HG03469 (cell line): ENCODE data around the gene HOXD8.

ENCODE experiments used
- ATAC-seq: cut with Tn5 transposase; IDR thresholded peaks from one replicate; pipeline ENCODE4 v1.9.1; 2021; ENCODE audit warnings: mild to moderate bottlenecking, moderate library complexity, moderate number of reproducible peaks; ENCODE audit not compliant: unreplicated experiment

Gene HOXD8

GRCh38 chr2:176102309-176102866 is 27.1 kb upstream of the HOXD8 start:
- ATAC-seq: no peak

DNA sequence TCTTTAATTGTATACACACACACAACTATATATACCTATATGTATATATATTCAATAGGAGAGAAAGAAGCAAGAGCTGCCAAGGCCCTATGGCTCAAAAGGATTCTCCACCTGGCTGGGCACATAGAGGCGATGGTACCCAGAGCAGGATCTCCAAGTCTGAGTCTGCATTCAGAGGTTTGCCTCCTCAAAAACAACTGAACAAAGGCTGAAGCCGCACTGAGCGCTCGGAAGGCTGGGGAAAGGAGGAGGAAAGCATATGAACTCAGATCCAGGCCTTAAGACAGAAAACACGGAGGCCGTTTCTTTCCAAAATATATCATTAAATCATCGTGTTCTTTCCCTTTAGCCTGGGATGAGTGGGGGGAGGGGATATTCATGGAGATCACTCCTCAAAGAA is 26.3 kb upstream of the HOXD8 start:
- ATAC-seq: no peak

DNA sequence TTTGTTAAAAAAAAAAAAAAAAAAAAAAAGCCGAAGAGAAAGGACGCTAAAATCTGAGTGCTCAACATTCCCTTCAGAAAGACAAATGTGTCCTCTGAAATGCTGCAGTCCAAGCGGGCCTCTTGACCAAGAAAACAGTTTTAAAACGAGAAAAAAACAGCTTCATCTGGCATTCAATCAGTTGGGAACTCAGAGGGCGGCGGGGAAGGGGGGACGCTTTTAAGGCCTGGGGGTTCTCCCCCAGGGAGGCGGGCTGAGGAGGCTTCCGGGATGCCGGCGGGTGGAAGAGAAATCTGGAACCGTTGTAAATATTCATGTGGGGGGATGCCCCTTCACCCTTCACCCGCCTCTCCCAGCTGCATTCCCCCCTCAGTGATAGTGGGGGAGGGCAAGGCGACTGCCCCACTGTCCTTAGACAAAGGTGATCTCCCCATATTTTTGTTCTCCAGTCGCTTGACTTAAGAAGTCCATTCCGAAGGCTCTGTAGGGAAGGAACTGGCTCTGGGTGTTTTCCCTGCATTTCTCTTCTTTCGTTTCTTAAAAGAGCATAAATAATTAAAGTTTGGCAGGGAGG is 25.7 kb upstream of the HOXD8 start:
- no peak for ATAC-seq

- no peak for ATAC-seq
These were observed 25.0 kb upstream of the HOXD8 start for GRCh38 chr2:176104316-176105077.

GRCh38 chr2:176105078-176105729 is 24.3 kb upstream of the HOXD8 start:
- no peak for ATAC-seq

GRCh38 chr2:176105730-176106580 is 23.6 kb upstream of the HOXD8 start:
- no peak for ATAC-seq

- ATAC-seq: no peak
These were observed 22.6 kb upstream of the HOXD8 start, which contains the start of gene HOXD11 for GRCh38 chr2:176106581-176107539. Gene HOXD11, plus strand, starts transcription at chr2:176107280. Its CDS starts 76 bp downstream, at chr2:176107356.

DNA sequence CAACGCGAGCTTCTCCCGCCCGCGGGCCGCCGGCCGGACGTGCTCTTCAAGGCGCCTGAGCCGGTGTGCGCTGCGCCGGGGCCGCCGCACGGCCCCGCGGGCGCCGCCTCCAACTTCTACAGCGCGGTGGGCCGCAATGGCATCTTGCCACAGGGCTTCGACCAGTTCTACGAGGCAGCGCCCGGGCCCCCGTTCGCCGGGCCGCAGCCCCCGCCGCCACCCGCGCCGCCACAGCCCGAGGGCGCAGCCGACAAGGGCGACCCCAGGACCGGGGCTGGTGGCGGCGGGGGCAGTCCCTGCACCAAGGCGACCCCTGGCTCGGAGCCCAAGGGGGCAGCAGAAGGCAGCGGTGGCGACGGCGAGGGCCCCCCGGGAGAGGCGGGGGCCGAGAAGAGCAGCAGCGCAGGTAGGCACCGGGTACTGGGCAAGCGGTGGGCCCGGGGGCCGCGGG is 21.7 kb upstream of the HOXD8 start:
- no peak for ATAC-seq

- ATAC-seq: no peak
These were observed 20.2 kb upstream of the HOXD8 start for GRCh38 chr2:176109192-176109901.

GRCh38 chr2:176109946-176110345 is 19.6 kb upstream of the HOXD8 start:
- no peak for ATAC-seq

DNA sequence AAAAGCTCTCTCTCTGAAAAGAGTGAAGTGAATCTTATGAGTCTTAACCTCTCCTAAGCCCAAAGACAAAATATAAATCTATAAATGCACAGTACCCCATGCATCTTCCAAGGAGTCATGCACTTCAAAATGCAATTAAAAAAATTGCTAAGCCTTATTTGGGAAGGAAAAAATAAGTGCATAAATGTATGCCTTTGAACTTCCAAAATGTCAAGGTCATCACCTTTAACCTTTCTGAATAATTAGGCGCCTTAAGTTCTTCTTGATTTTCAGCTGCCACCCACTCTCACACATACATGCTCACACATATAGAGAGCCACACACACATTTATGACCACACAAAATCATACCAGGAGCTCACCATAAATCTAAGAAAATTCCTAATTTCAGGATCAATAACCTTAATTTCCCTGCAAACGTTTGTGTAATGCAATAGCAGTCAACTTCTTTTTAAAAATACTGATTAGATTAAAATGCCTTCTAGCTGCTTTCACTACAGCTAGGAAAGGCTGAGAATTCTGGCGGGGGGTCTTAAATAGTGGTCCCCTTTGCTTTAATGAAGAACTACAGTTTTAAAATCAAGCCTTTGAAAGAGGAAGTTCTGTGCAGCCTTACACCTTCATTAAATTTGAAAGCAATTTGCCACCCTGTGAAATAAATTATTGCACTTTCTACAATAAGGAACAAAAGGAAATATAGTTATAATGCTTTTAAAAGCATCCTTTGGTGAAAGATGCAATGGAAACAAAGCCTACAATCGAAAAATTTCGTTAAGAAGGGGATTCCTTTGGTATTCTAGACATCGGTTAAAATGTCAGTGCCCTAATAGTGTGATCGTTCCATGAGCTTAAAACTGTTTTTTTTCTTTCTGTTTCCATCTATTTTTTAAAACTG is 18.8 kb upstream of the HOXD8 start:
- ATAC-seq: no peak

- no peak for ATAC-seq
These were observed 18.2 kb upstream of the HOXD8 start for GRCh38 chr2:176111309-176111663.

DNA sequence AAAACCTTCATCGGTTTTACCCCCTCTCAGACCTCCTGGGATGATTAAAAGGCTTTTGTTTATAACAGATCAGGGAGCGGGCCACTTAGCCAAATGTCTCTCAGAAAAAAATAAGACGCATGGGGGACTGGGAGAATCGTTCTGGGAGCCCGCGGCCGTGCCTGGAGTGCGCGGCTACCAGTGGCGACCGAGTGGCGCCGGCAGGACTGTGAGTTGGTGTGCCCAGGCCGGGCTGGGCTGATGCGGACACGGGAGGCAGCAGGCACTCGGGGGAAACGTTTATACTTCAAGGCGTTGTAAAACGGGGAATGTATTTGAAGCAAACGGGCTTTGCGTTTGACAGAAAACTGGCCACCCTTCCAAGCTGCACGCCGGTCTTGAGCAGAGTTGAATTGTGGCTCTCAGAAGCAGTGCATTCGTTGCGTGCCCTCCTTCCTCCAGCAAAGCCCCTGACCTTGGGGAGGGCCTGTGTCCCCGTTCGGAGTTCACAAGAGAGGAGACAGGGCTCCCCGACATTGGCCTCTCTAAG is 17.6 kb upstream of the HOXD8 start:
- ATAC-seq: no peak

DNA sequence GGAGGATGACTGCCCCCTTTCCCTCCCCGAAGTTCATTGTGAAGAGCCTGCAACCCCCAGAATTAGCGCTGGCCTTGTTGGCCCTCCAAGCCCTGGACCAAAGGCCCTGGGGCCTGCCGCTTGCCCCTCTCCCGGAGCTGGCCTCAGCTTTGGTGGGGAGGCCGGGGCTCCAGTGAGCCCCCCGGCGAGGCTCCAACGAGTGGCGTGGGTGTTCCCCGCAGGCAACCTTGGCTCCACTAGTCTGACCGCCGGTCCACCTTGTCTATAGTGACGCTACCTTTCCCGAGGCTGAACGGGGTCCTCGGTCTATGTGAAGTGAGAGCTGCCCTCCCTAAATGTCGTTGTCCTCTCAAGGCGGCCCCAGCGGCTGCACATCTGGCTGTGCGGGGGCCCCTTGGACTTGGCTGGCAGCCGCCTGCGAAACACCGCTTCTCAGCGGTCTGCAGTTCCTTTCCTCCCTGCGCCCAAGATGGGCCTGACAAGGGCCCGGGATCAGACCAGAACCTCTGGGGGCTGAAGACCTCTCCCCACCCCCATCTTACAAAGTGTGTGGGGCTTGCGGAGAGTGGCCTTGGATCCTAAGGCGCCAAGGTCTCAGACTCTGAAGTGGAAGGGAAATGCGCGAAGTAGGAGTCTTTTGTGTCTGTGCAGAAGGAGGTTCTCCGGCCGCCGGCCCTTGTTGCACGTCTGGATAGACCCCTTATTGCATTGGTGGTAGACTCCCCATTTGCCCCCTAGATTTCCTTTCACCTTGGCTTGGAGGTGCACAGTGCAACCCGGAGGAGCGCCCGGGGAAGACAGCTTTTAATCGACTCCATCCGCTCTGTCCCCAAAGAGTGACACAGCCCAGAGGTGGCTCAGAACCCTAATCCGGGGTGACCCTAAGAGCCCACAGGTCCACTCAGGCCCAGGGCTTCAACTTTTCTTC is 16.9 kb upstream of the HOXD8 start:
- no peak for ATAC-seq

- ATAC-seq: no peak
These were observed 15.2 kb upstream of the HOXD8 start for GRCh38 chr2:176114120-176114929.
